HG03457 (cell line): ENCODE results near the gene SSX2IP.

Experiments used
- ATAC-seq: cut with Tn5 transposase; IDR thresholded peaks from one replicate; pipeline ENCODE4 v1.9.1; 2021; ENCODE audit warnings: moderate number of reproducible peaks; ENCODE audit not compliant: unreplicated experiment

Gene SSX2IP

GRCh38 chr1:84711869-84712268, 21.6 kb upstream of the SSX2IP start:
- no peak for ATAC-seq

- no peak for ATAC-seq
Observed at GRCh38 chr1:84711121-84711520, 20.9 kb upstream of the SSX2IP start.

DNA sequence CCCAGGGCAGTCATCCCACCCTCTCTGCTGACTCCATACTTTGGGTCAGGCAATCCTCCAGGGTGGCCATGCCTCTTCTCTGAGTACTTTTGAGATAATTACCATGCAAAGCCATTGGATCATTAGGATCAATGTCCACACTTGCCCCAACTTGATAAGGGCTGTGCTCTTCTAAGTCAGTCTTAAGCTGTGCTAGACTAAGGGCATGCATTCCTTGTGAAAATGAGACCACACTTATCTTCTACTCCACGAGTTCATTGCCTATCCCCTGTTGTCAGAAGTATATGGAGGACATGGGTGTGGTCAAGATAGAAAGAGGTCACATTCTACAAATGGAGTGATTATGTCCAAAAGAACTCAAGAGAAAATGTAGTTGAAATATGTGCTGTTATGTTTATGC, 18.9 kb upstream of the SSX2IP start:
- no peak for ATAC-seq

GRCh38 chr1:84708031-84708430, 17.8 kb upstream of the SSX2IP start:
- no peak for ATAC-seq

GRCh38 chr1:84705513-84705912, 15.3 kb upstream of the SSX2IP start:
- no peak for ATAC-seq

DNA sequence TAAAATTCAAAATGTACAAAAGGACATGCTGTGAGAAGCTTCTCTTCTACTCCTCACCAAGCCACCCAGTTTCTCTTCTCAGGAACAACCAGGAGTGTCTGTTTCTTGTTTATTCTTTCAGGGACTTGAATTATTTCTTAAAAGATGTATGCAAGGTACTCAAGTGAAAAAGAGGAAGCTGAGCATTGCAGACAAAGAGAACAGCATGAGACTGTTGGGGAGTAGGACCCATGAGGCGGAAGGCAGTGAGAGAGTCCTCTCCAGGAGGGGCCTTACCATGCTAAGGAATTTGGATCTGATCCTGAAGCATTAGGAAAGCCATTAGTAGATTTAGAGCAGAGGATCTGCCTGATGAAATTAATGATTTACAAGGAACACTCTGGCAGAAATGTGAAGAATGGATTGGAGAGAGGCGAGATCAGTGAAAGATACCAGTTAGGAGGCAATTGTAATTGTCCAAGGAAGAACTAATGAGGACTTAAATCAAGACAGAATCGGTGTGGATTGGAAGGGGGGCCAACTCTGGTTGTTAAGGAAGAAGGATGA, 14.7 kb upstream of the SSX2IP start:
- ATAC-seq: no peak

GRCh38 chr1:84703431-84703830, 13.2 kb upstream of the SSX2IP start:
- no peak for ATAC-seq

- ATAC-seq: no peak
Observed at GRCh38 chr1:84702143-84702542, 11.9 kb upstream of the SSX2IP start.

DNA sequence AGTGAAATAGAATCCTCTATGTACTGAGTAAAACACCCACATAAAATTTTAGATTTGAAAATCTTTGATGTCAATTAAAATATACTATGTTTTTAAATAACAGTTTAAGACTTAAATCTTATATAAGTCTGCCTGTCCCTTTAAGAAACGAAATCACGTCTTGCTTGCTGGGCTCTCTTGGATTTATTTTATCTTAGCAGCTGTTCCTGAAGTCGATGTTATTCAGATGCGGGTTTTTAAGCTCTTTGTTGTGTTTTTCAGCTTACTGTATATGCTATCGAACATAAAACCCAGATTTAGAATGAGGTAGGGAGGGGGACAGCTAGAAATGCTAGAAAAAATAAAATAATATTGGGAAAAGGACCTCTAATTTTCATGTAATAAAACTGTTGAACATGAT, 11.1 kb upstream of the SSX2IP start:
- no peak for ATAC-seq

- ATAC-seq: no peak
Observed at GRCh38 chr1:84700070-84700469, 9.8 kb upstream of the SSX2IP start.

DNA sequence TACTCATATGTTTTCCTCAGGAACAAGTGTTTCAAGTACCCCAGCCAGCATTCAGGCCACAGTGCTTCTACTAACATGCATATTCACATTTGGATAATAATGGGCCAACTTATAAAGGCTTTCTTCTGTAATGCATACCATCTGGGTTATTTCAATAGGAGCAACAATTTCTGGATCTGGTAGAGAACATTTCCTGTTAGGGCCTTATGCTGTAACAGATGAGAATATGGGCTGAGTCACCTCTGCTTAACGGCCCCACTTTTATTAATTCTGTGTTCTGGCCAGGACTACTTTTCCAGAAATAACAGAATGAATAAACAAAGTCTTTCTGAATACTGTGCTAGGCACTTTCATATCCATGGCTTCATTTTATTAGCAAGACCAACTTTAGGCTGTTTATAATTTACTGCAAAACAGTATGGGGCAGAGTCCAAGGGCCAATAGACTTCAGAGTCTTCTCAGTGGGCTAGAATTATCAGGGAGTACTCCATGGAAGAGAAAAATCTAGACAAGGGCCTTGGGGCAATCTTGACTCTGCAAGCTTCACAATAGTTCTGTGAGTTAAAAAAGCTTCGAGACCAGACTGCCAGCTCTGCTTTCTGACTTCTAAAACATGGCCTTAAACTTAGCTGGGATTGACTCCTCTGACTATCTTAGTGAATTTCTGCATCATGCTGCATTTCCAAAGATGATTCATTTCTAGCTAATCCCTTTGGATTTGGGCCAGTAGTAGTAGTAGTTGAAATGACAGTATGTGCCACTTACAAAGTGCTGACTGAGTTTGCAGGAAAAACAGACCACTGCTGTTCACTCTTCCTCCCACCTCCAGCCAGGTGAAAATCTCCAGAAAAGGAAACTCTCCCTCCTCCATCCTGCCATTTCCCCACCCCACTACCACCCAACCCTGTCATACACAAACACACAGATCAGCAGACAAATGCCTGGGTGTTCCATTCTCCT, 8.2 kb upstream of the SSX2IP start:
- ATAC-seq: no peak

DNA sequence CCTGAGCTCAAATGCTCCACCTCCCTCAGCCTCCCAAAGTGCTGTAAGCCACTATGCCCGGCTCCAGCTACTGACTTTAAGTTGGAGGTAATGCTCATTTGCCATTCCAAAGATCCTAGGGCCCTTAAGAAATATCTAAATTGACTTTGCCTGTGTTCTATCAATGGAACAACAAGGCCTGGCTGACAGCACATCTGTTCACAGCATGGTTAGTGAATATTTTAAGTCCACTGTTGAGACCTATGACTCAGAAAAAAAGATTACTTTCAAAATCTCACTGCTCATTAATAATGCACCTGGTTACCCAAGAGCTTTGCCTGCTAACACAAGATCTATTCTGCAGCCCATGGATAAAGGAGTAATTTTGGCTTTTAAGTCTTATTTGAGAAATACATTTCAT, 3.5 kb upstream of the SSX2IP start:
- ATAC-seq: no peak

DNA sequence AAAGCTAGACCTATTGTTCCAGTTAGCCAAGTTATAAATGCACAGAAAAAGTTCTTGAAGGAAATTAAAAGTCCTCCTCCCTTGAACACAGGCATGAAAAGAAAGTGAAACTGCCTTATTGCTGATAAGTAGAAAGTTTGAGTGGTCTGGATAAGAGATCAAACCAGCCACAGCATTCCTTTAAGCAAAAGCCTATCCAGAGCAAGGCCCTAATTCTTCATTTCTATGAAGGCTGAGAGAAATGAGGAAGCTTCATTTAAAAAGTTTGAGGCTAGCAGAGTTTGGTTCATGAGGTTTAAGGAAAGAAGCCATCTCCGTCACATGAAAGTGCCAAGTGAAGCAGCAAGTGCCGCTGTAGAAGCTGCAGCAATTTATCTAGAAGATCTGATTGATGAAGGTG, 2.7 kb upstream of the SSX2IP start:
- ATAC-seq: no peak

- no peak for ATAC-seq
Observed at GRCh38 chr1:84692391-84692790, 2.1 kb upstream of the SSX2IP start.

GRCh38 chr1:84691122-84691783, 992 bp upstream of the SSX2IP start:
- ATAC-seq: no peak

DNA sequence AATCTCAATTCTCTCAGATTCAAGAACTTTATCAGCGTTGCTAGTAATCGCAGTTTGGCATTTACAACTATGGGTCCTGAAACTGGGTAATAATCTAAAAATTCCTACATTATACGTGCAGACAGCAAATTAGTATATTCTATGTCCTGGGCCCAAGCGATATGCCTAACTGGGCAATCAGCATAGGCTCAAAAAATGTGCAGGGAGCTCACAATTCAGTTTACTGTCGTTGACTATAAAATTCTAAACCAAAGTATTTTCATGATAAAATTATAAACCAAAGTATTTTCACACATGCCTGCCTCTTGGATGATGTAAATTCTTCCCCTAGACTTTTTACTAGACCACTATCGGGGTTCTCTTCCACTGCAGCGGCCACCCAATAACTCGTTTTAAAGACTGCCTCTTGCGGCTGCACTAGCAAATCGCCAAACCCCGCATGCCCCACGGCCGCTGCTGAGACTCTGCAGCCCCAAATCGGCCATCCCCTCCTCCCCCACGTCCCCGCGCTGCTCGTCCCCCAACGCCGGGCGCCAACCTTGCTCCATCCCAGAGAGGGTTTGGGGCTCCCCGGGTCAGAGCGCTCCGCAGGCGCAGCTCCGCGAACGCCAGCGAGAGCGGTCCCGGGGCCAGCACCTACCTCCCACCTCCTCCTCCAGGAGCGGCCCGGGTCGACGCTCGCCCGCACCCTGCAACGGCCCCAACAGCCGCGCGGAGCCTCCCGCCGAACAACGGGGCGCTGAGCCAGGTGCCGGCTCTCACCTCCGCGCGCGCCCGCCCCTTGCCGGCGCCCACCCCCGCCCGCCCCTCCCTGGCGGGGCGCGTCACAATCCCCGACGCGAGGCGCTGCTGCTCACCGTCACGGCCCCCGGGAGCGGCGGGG, 506 bp downstream of the SSX2IP start:
- ATAC-seq: no peak

DNA sequence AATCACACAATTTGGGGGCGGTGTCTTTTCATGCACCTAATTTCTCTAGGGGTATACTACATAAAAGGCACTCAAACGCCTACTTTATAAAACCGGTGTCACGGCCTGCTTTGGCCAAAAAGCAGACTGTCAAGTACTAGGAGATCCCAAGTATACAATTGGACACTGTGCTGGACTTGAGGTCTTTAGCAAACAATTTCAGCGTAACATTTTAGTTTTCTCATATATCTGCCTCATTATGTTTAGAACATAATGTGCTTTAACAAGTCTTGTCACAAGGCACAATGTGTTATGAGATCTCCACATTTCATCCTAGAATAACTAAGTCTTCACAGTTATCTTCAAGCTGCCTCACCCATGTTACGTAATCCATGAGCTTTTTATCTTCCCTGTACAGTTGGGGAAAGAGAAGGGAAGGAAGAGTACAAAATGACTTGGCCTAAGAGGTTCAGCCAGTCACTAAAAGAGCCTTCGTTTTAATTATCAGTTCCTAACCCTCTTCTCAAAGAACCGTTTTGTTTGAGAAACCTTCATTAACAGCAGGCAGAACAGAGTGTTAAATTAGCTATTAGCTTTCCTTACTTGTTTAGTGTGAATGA, 1.7 kb downstream of the SSX2IP start:
- ATAC-seq: no peak

DNA sequence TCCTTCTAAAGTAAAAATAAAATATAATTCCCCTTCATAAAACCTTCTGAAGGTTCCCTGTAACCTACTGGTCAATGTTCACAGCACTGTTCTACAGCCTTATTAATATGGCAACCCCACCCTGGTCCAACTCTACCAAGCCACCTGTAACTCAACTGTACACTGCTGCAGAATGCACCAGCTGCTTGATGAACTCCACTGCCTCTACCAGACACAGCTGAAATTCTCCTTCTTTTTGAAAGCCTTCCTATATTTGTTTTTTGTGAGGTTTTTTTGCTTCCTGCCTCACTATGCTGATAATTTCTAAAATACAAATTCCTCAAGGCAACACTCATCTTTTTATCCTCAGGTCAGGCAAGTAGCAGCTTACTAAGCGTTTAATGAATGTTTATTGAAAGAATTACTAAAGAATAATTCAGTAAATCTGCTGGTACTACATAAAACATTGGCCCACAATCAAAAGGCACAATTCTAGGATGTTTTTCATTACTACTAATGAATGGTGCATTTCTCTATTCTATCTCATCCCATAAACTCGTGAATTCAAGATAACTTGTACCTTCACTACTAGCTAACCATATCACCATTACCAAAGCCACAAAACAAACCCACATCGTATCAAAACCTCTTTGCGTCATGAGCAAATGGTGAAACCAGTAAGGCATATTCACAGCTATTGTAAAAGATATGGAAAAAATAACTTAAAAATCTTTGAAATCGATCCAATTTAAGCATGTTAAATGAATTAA, 2.4 kb downstream of the SSX2IP start:
- ATAC-seq: no peak

- no peak for ATAC-seq
Observed at GRCh38 chr1:84686223-84686622, 4.0 kb downstream of the SSX2IP start.

DNA sequence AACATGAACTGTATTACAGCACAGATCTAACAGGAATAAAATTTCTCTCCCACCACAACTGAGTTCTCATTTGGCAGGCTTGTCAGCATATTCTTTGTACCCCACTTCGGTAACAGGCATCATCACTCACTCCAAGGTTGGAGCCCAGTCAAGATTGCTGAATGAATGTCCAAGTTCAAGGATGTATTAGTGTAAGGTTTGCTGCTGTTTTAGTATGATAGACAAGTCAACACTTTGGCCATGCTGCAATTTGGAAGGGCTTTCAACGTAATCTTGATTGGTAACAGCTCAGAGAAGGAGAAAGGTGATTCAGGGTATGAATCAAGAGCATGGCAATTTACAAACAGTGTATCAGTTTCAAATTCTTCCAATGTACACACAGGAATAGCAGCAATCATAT, 6.8 kb downstream of the SSX2IP start:
- ATAC-seq: no peak
